ENCODE results near the gene AP5Z1.

AP5Z1 gene

GRCh38 chr7:4751398-4751947 lies 23.9 kb upstream of the AP5Z1 start:
- no peak for DNase-seq (ENCODE audit: low read depth)
- no peak for TF ChIP-seq CTCF (IDR thresholded peaks at IDR 0.05; ENCODE audit: control insufficient read depth, extremely low read depth, insufficient read depth)
- no peak overlapping the region for H3K4me3 ChIP-seq (ENCODE audit: low read depth, low read length)

- no peak for DNase-seq (ENCODE audit: low read depth)
Observed at GRCh38 chr7:4753598-4754432, 21.6 kb upstream of the AP5Z1 start.

GRCh38 chr7:4754433-4755010 lies 20.9 kb upstream of the AP5Z1 start:
- TF ChIP-seq CTCF (IDR thresholded peaks at IDR 0.05; ENCODE audit: control insufficient read depth, extremely low read depth, insufficient read depth) = no peak
- DNase-seq (ENCODE audit: low read depth) = no peak
- H3K4me3 ChIP-seq (ENCODE audit: low read depth, low read length) = no peak overlapping the region

More at GRCh38 chr7:4753598-4754432, 21.6 kb upstream of the AP5Z1 start:
- TF ChIP-seq CTCF (IDR thresholded peaks at IDR 0.05; ENCODE audit: control insufficient read depth, extremely low read depth, insufficient read depth) = peak; percentile 96
- H3K4me3 ChIP-seq (ENCODE audit: low read depth, low read length) = no peak overlapping the region

GRCh38 chr7:4755045-4755444 lies 20.4 kb upstream of the AP5Z1 start:
- no peak for TF ChIP-seq CTCF (IDR thresholded peaks at IDR 0.05; ENCODE audit: control insufficient read depth, extremely low read depth, insufficient read depth)
- H3K4me3 ChIP-seq (ENCODE audit: low read depth, low read length) = no peak overlapping the region
- no peak for DNase-seq (ENCODE audit: low read depth)

GRCh38 chr7:4758111-4758510 lies 17.3 kb upstream of the AP5Z1 start:
- H3K4me3 ChIP-seq (ENCODE audit: low read depth, low read length) = no peak overlapping the region
- no peak for DNase-seq (ENCODE audit: low read depth)
- no peak for TF ChIP-seq CTCF (IDR thresholded peaks at IDR 0.05; ENCODE audit: control insufficient read depth, extremely low read depth, insufficient read depth)

- no peak for TF ChIP-seq CTCF (IDR thresholded peaks at IDR 0.05; ENCODE audit: control insufficient read depth, extremely low read depth, insufficient read depth)
- H3K4me3 ChIP-seq (ENCODE audit: low read depth, low read length) = no peak overlapping the region
- no peak for DNase-seq (ENCODE audit: low read depth)
Observed at GRCh38 chr7:4758791-4759190, 16.6 kb upstream of the AP5Z1 start.
